ENCODE data around the gene UCHL1. TPM values are rescaled to one million over a fixed set of nuclear protein-coding genes. Genes with fewer than 3 reads are reported as not detected.
"Not testable (repeated sequence)": the region's sequence is repeated elsewhere in the genome, so short reads cannot be mapped to it uniquely, and the experiment has no call there.

The UCHL1 gene
- total RNA-seq, 1 experiment from 2014 or later = 222 TPM

DNA sequence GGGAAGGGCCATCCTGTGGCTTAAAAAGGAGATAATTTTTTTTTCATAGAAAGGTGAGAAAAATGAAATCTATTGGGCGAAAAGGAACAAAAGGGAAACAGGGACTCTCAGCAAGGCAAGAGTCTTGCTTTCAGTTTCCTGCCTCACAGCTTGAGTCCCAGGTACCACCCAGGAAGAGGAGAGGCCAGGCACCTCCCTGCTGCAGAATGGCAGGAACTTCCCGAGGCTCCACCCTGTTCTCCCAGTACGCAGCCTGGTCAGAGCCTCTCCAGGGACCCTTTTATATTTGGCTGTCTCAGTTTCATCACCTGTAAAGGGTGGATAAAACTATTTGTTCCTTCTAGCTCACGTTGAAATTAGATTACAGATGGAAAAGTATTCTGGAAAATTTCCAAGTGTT, 33.8 kb downstream of the UCHL1 start:
- no peak for DNase-seq (ENCODE audit: low read depth)

DNA sequence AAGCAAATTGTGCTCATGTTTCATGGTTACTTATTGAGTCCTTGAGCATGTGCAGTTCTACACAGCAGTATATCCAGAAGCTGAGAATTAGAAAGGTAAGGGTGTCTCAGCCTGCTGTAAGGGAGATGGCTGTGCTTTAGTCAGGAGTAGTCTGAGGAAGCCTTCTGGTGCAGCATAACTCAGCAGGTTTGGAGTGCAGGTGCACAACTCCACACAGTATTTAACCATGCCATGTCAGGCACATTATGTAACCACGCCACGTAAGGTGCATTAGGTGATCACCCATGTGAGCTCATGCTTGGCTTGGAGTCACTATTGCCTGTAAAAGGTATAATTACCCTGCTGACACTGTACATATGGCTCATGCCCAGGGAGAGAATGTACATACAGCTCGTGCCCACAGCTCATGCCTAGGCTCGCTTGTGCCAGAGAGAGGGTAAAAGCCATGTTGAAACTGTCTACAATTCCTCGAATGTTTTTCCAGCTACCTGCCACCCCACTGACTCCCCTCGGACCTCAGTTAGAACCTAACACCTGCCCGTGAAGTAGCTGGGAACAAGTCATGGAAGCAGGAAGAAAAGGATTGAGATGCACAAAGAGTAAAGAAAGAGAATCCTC, 37.8 kb downstream of the UCHL1 start:
- DNase-seq (ENCODE audit: low read depth) = peak; percentile 24

DNA sequence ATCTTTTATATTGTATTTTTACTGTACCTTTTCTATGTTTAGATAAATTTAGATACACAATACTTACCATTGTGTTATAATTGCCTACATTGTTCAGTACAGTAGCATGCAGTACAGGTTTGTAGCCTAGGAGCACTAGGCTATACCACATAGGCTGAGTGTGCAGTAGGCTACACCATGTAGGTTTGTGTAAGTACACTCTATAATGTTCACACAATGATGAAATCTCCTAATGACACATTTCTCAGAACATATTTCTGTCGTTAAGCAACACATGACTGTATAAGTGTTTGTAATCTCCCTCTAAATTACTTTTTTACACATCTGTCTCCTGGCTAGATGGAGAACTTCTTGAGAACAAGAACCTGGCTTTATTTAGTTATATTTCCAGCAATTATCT, 40.3 kb downstream of the UCHL1 start:
- DNase-seq (ENCODE audit: low read depth) = no peak

DNA sequence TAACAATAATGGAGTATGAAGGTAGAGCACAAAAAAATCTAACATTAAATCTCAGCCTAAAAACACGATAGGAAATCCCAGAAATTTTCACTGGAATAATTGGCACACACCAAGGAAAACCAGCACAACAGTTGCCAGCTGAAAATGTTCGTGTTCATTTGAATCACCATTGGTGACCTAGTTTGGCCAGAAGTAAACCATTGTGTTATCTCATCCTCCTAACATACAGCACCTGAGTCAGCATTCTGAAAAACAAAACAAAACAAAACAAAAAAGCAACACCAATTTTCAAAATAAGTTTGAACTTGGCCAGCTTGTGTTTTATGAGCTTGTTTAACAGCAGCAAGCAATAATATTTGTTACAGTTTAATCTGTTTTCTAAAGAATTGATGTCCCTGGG, 41.1 kb downstream of the UCHL1 start:
- DNase-seq (ENCODE audit: low read depth) = peak; percentile 7

DNA sequence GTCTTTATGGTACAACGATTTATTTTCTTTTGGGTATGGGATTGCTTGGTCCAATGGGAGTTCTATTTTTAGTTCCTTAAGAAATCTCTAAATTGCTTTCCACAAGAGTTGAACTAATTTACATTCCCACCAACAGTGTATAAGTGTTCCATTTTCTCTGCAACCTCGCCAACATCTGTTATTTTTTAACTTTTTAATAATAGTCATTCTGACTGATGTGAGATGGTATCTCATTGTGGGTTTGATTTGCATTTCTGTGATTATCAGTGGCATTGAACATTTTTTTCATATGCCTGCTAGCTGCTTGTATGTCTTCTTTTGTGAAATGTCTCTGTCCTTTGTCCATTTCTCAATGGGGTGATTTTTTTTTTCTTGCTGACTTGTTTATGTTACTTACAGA, 42.8 kb downstream of the UCHL1 start:
- no peak for DNase-seq (ENCODE audit: low read depth)

DNA sequence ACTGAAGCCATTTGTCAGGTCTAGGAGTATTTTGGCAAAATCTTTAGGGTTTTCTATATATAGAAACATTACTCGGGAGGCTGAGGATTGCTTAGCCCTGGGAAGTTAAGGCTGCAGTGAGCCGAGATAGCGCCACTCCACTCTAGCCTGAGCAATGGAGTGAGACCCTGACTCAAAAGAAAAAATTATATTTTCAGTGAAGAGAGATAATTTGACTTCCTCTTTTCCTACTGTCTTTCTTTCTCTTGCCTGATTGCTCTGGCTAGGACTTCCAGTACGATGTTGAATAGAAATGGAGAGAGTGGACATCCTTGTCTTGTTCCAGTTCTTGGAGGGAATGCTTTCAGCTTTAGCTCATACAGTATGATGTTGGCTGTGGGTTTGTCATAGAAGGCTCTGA, 44.4 kb downstream of the UCHL1 start:
- DNase-seq (ENCODE audit: low read depth) = no peak

DNA sequence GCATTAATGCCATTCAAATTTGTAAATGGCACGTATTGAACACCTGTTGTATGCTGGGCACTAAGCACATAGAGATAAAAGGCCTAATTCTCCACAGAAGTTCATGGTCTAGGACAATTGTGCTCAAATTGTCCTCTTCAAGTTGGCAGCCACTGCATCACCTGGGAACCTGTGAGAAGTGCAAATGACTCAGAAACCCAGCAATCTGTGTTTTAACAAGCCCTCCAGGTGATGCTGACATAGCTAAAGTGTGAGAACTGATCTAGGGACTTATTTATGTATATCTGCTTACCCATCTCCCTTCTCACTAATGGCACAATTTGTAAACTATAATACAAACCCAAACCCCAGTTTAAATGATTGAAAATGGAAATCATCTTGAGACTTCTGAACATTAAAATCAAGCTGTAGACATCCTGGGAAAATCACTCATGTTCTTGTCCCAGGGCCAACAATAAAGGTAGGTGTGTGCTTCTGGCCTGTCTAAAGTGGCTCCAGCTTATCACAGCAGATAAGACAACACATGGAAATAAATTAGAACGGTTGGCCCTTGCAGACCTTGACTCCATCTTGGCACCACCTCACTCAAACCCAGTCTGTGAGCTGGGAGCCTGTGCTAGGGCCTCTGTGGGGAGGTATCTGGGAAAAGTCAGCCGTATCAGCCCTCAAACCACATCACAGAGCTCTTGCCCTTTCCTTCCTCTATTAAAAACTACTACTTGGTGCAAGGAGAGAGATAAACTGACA, 46.8 kb downstream of the UCHL1 start:
- DNase-seq (ENCODE audit: low read depth) = no peak

DNA sequence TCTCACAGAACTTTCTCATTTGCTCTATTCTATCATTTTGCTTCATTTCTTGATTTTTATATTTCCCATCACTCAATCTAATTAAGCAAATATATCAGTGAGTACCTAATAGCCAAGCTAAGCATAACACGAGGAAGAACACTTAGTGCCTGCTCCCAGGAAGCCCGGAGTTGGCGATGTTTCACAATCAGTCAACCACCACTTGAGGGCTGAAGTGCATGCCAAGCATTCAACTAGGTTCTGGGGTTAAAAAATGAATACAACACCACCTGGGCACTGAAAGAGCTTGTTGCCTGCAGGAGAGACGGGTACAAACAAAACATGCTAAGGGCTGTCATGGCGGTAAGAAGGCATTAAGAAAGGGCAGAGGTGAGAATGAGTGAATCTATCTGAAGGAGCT, 47.5 kb downstream of the UCHL1 start:
- no peak for DNase-seq (ENCODE audit: low read depth)

DNA sequence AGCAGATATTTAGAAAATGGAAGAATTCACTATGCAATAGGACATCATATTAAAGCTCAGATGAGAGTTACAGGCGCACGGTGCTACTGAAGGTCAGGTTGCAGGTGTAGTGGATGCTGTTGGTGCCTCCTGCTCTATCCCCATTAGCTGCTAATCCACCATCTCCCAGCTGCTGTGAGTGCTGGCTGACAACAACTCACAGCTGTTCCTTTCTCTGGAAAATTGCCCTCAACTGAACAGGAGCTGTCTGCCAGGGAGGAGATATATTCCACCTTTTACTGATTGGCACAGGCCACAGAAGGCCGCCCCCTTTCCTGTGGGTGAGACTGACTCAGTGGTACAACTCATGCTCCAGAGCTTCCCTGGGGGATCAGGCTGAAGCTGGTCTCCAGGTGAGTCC, 48.7 kb downstream of the UCHL1 start:
- DNase-seq (ENCODE audit: low read depth) = peak; percentile 46

DNA sequence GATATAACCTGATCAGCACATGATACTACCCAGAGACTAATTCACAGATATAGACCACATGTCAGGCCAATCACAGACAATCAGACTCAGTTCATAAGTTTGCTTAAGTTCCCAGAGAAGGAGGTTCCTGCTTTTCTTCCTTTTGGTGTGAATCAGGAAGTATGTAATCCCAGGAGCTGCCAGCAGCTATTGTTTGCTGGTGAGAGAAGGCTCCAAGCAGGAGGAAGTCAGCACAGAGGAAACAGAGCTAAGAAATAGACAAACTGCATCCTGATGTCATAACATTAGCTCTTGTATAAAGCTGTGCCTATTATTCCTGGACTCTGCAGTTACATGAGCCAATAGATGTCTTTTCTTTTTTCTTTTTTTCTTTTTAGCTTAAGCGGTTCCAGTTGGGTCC, 50.9 kb downstream of the UCHL1 start:
- DNase-seq (ENCODE audit: low read depth) = no peak

DNA sequence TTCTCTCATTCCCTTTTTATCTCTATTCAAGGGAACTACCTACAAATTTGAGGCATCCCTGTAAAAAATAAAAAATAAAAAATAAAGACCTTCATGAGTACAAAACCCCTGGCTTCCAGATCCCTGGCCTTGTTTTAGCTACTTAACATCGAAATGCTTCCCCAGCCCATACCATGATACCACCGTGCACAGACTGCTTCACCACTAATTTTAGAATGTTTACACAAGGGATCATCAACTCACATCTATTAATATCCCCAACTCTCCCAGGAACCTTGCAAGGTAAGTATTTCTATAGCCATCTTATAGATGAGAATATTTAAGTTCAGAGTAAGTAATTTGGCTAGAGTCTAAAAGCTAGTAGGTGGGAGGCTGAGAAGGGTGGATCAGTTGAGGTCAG, 51.7 kb downstream of the UCHL1 start:
- no peak for DNase-seq (ENCODE audit: low read depth)

DNA sequence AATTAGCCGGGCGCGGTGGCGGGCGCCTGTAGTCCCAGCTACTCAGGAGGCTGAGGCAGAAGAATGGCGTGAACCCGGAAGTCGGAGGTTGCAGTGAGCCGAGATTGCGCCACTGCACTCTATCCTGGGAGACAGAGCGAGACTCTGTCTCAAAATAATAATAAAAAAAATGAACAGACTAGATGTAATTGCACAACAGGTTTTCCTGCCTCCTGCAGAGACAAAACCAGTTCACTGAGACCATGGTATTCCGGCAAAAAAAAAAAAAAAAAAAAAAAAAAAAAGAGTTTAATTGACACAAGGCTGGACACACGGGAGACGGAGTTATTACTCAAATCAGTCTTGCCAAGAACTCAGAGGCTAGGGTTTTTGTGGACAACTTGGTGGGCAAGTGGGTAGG, 58.7 kb downstream of the UCHL1 start:
- not testable (repeated sequence) for DNase-seq (ENCODE audit: low read depth)

DNA sequence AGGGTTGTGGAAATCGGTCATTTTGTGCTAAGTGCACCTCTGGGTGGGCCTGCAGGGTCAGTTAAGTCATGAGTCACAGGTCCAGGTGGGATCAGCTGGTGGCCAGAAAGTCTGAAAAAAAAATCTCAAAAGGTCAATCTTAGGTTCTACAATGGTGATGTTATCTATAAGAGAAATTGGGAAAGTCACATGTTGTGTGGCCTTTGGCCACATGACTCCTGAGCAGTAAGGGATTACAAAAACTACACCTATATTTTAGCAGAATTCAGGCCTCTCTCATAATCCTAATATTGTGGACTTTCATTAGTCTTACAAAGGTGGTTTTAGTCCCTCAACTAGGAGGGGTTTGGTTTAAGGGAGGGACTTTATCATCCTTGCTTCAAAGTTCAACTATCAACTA, 59.1 kb downstream of the UCHL1 start:
- DNase-seq (ENCODE audit: low read depth) = no peak

Other genes with a start within 250 kb of the UCHL1 start
- 109 and 112 TPM in 2 replicates for gene APBB2, start 42.4 kb upstream of the UCHL1 start, total RNA-seq (2014; rRNA removed)